HepG2 (cell line): ENCODE measurements around the gene CLPTM1. TPM values are rescaled to one million over a fixed set of nuclear protein-coding genes. Genes with fewer than 3 reads are reported as not detected.
A peak's percentile ranks its signal among the peaks of the same experiment; 100 is the strongest.

Experiments
- FOXO1 ChIP-seq: sonication (generic); formaldehyde crosslinking; IDR thresholded peaks from 2 replicates; pipeline ENCODE4 v1.4.0; 2020; ENCODE audit warnings: missing genetic modification reagents
- HIC2 ChIP-seq: sonication (generic); formaldehyde crosslinking; IDR thresholded peaks from 2 replicates; pipeline ENCODE4 v1.9.0; 2022; ENCODE audit warnings: low read depth, missing genetic modification reagents
- HMG20B ChIP-seq: conservative IDR thresholded peaks from 2 replicates; pipeline ENCODE4 v1.6.1; 2016; ENCODE audit warnings: missing genetic modification reagents, missing compliant biosample characterization
- HNRNPH1 ChIP-seq: fragments of 200-400 bp; formaldehyde crosslinking; optimal IDR thresholded peaks from 2 replicates; pipeline ENCODE3; 2017; ENCODE audit warnings: mild to moderate bottlenecking, low read depth, low read length
- HOMEZ ChIP-seq: IDR thresholded peaks from 2 replicates; pipeline ENCODE4 v1.6.1; 2016; ENCODE audit warnings: low read depth
- IRF9 ChIP-seq: sonication (generic); formaldehyde crosslinking; IDR thresholded peaks from 2 replicates; pipeline ENCODE4 v1.8.0; 2022; ENCODE audit warnings: missing genetic modification reagents, mild to moderate bottlenecking, borderline replicate concordance
- IRX3 ChIP-seq: sonication (generic); formaldehyde crosslinking; IDR thresholded peaks from 2 replicates; pipeline ENCODE4 v1.8.1; 2023; ENCODE audit warnings: mild to moderate bottlenecking, low read depth, missing genetic modification reagents, borderline replicate concordance
- MTA1 ChIP-seq: sonication (generic); formaldehyde crosslinking; IDR thresholded peaks from 2 replicates; pipeline ENCODE4 v1.4.0; 2020; ENCODE audit warnings: missing genetic modification reagents, mild to moderate bottlenecking, borderline replicate concordance
- NR2F2 ChIP-seq: IDR thresholded peaks from 2 replicates; pipeline ENCODE4 v1.6.1; 2012; ENCODE audit warnings: low read depth, inconsistent platforms, borderline replicate concordance
- PBX3 ChIP-seq: sonication (generic); formaldehyde crosslinking; IDR thresholded peaks from 2 replicates; pipeline ENCODE4 v1.8.1; 2023; ENCODE audit warnings: missing genetic modification reagents, inconsistent platforms, borderline replicate concordance
- RARA ChIP-seq: IDR thresholded peaks from 2 replicates; pipeline ENCODE4 v1.6.1; 2016; ENCODE audit warnings: missing genetic modification reagents, missing compliant biosample characterization
- RBM39 ChIP-seq: fragments of 200-400 bp; formaldehyde crosslinking; IDR thresholded peaks from one replicate; pipeline ENCODE4 v1.6.1; 2018; ENCODE audit warnings: antibody characterized with exemption, mild to moderate bottlenecking, low read depth, low read length; ENCODE audit not compliant: poor library complexity, severe bottlenecking
- TGIF2 ChIP-seq: IDR thresholded peaks from 2 replicates; pipeline ENCODE4 v1.6.1; 2016; ENCODE audit warnings: control low read depth, missing compliant biosample characterization
- TRIM22 ChIP-seq: fragments of 450-650 bp; IDR thresholded peaks from 2 replicates; pipeline ENCODE4 v1.6.1; 2017
- XRCC5 ChIP-seq: fragments of 200-400 bp; formaldehyde crosslinking; optimal IDR thresholded peaks from 2 replicates; pipeline ENCODE3; 2017; ENCODE audit warnings: mild to moderate bottlenecking, low read length
- ZBTB7A ChIP-seq: sonication (generic); formaldehyde crosslinking; IDR thresholded peaks from 2 replicates; pipeline ENCODE4 v1.8.0; 2022; ENCODE audit warnings: mild to moderate bottlenecking, missing genetic modification reagents
- ZNF224 ChIP-seq: sonication (generic); formaldehyde crosslinking; IDR thresholded peaks from 2 replicates; pipeline ENCODE4 v1.5.0; 2020; ENCODE audit warnings: mild to moderate bottlenecking, missing genetic modification reagents
- ZNF354B ChIP-seq: sonication (generic); formaldehyde crosslinking; IDR thresholded peaks from 2 replicates; pipeline ENCODE4 v1.8.0; 2022; ENCODE audit warnings: mild to moderate bottlenecking, missing genetic modification reagents
- ZNF605 ChIP-seq: sonication (generic); formaldehyde crosslinking; IDR thresholded peaks from 2 replicates; pipeline ENCODE4 v1.8.0; 2022; ENCODE audit warnings: mild to moderate bottlenecking, missing genetic modification reagents
- ZNF614 ChIP-seq: IDR thresholded peaks from 2 replicates; pipeline ENCODE4 v1.6.1; 2018; ENCODE audit warnings: missing biosample characterization, missing genetic modification reagents, inconsistent platforms, borderline replicate concordance
- ZNF782 ChIP-seq: sonication (generic); formaldehyde crosslinking; IDR thresholded peaks from 2 replicates; pipeline ENCODE4 v1.4.0; 2020; ENCODE audit warnings: missing genetic modification reagents, mild to moderate bottlenecking, borderline replicate concordance
- ZSCAN9 ChIP-seq: IDR thresholded peaks from 2 replicates; pipeline ENCODE4 v1.6.1; 2016; ENCODE audit warnings: borderline replicate concordance
- polyA plus RNA-seq, 8 experiments: library from polyadenylated mRNA; depleted of rRNA in 3 of 8; stranded (reverse) in 7 of 8; unstranded in 1 of 8; fragments of >200 nt; fragmentation: Illumina TruSeq in 4 of 8; extraction: Trizol in 4 of 8; gene quantifications; 2 replicates each; pipeline versions ENCODE4 v1.2.1 to v1.2.3, GENCODE V29; 2011 to 2016; ENCODE audit warnings: low read depth in 4 of 8, missing spikeins in 1 of 8, mixed read lengths in 1 of 8; ENCODE audit not compliant: insufficient read depth in 1 of 8
- total RNA-seq, 5 experiments: library from RNA; depleted of rRNA; stranded (reverse); fragments of >200 nt; fragmentation: Illumina TruSeq; extraction: Trizol; gene quantifications; 2 replicates each; pipeline ENCODE4 v1.2.3, GENCODE V29; 2016; ENCODE audit warnings: low read depth in 1 of 5

Gene CLPTM1
- total and polyA plus RNA-seq, 2 of the 13 experiments (the other 11 are each of a cell fraction or from before 2014, with no cell fraction given): 34.9 to 42.8 TPM

- TF ChIP-seq RARA (CRISPR knock-in tag) (0 out of 2 replicates have a peak, but pooled peaks have one; percentile 5), ZNF614 (CRISPR knock-in tag) (no peak), ZBTB7A (peak; percentile 39; the same call in 1 of the 2 replicates), PBX3 (CRISPR knock-in tag) (no peak), ZSCAN9 (CRISPR knock-in tag) (peak; percentile 90; the same call in 1 of the 2 replicates), ZNF354B (CRISPR knock-in tag) (peak; percentile 68; the same call in 1 of the 2 replicates), TGIF2 (CRISPR knock-in tag) (peak; percentile 38; the same call in 1 of the 2 replicates), IRF9 (CRISPR knock-in tag) (peak; percentile 76), HMG20B (no peak), ZNF782 (CRISPR knock-in tag) (peak; percentile 40; the same call in 1 of the 2 replicates), HOMEZ (CRISPR knock-in tag) (no peak), RBM39 (no peak), XRCC5 (peak; percentile 86), ZNF224 (CRISPR knock-in tag) (no peak; the same call in 1 of the 2 replicates), HNRNPH1 (no peak), ZNF605 (peak; percentile 74), NR2F2 (peak; percentile 66; the same call in 1 of the 2 replicates), MTA1 (CRISPR knock-in tag) (no peak), TRIM22 (no peak), IRX3 (CRISPR knock-in tag) (0 out of 2 replicates have a peak, but pooled peaks have one; percentile 63), HIC2 (peak; percentile 46; the same call in 1 of the 2 replicates), FOXO1 (no peak; the same call in 1 of the 2 replicates)
Observed at GRCh38 chr19:44954649-44955504, at the start of gene CLPTM1 (continued).
